GM23338 (cell line): ENCODE measurements around the gene NDE1. TPM values are rescaled to one million over a fixed set of nuclear protein-coding genes. Genes with fewer than 3 reads are reported as not detected.

Experiments used
- ATAC-seq: fragments of 200-7000 bp; cut with Tn5 transposase; 3 replicates; pipeline ENCODE4 v1.9.1; 2020
- DNase-seq: peaks from one replicate; pipeline ENCODE4 v3.0.0-alpha.2; 2015; ENCODE audit warnings: low spot score
- H2AFZ ChIP-seq: fragments of 200-600 bp; sonication (generic); 2 replicates; pipeline ENCODE4 v1.8.0; 2016; ENCODE audit warnings: antibody characterized with exemption, mild to moderate bottlenecking, moderate library complexity
- H3F3A ChIP-seq: fragments of 200-600 bp; sonication (generic); replicated peaks from 2 replicates; pipeline ENCODE4 v1.8.0; 2017; ENCODE audit warnings: antibody characterized with exemption, mixed run types, low read depth
- H3K27ac ChIP-seq: fragments of 200-600 bp; sonication (generic); 2 replicates; pipeline ENCODE4 v1.6.1; 2016; ENCODE audit warnings: low read depth
- H3K27me3 ChIP-seq: fragments of 200-600 bp; sonication (generic); 2 replicates; pipeline ENCODE4 v1.8.0; 2016; ENCODE audit warnings: mild to moderate bottlenecking, mixed run types, moderate library complexity; ENCODE audit not compliant: insufficient read depth
- H3K36me3 ChIP-seq: fragments of 200-600 bp; sonication (generic); 2 replicates; pipeline ENCODE4 v1.8.0; 2016; ENCODE audit warnings: mild to moderate bottlenecking; ENCODE audit not compliant: insufficient read depth
- H3K4me1 ChIP-seq: fragments of 200-600 bp; sonication (generic); 2 replicates; pipeline ENCODE4 v1.8.0; 2016; ENCODE audit warnings: mild to moderate bottlenecking, moderate library complexity; ENCODE audit not compliant: insufficient read depth
- H3K4me2 ChIP-seq: fragments of 200-600 bp; sonication (generic); 2 replicates; pipeline ENCODE4 v1.7.1; 2017; ENCODE audit warnings: mixed run types
- H3K4me3 ChIP-seq: fragments of 200-600 bp; sonication (generic); 2 replicates; pipeline ENCODE4 v1.6.1; 2016; ENCODE audit warnings: mixed run types
- H3K79me2 ChIP-seq: fragments of 200-600 bp; sonication (generic); replicated peaks from 2 replicates; pipeline ENCODE4 v1.8.0; 2017; ENCODE audit warnings: mild to moderate bottlenecking; ENCODE audit not compliant: insufficient read depth
- H3K9me2 ChIP-seq: fragments of 200-600 bp; sonication (generic); 2 replicates; pipeline ENCODE4 v1.8.0; 2017; ENCODE audit not compliant: insufficient read depth
- H4K20me1 ChIP-seq: fragments of 200-600 bp; sonication (generic); replicated peaks from 2 replicates; pipeline ENCODE4 v1.8.0; 2017; ENCODE audit warnings: mild to moderate bottlenecking; ENCODE audit not compliant: insufficient read depth
- H3K27ac Mint-ChIP-seq: 2 replicates; pipeline ENCODE4 v1.8.0; 2020; ENCODE audit warnings: inconsistent platforms, mild to moderate bottlenecking, moderate library complexity, mixed read lengths
- H3K27me3 Mint-ChIP-seq: 3 replicates; pipeline ENCODE4 v1.8.0; 2022; ENCODE audit warnings: low read depth, mild to moderate bottlenecking, moderate library complexity, mixed read lengths, inconsistent platforms; ENCODE audit not compliant: insufficient read depth, poor library complexity
- H3K36me3 Mint-ChIP-seq: 3 replicates; pipeline ENCODE4 v1.8.0; 2021; ENCODE audit warnings: low read depth, mild to moderate bottlenecking, inconsistent platforms, moderate library complexity, mixed read lengths
- H3K4me1 Mint-ChIP-seq: 3 replicates; pipeline ENCODE4 v1.8.0; 2020; ENCODE audit warnings: mild to moderate bottlenecking, inconsistent platforms, mixed read lengths
- H3K4me3 Mint-ChIP-seq: 3 replicates; pipeline ENCODE4 v1.8.0; 2021; ENCODE audit warnings: moderate library complexity, mild to moderate bottlenecking, inconsistent platforms, mixed read lengths
- H3K9me3 Mint-ChIP-seq: 3 replicates; pipeline ENCODE4 v1.8.0; 2020; ENCODE audit warnings: moderate library complexity, mild to moderate bottlenecking, inconsistent platforms, mixed read lengths
- CREB1 ChIP-seq: fragments of 250-450 bp; sonication (Bioruptor Pico); IDR thresholded peaks from 2 replicates; pipeline ENCODE4 v1.5.0; 2020; ENCODE audit warnings: low read depth, mild to moderate bottlenecking, moderate library complexity
- CTCF ChIP-seq, 2 experiments: fragments of 200-600 bp in 1 of 2; sonication (generic) in 1 of 2; conservative IDR thresholded peaks; 2 replicates each; pipeline versions ENCODE4 v1.5.1 to v1.6.1; 2016 to 2017; ENCODE audit warnings: antibody characterized with exemption in 2 of 2, low read depth in 2 of 2, mild to moderate bottlenecking in 2 of 2, moderate library complexity in 1 of 2
- ETS1 ChIP-seq: IDR thresholded peaks from 2 replicates; pipeline ENCODE4 v1.6.1; 2016; ENCODE audit warnings: antibody characterized with exemption
- EZH2 ChIP-seq: fragments of 200-600 bp; sonication (generic); IDR thresholded peaks from one replicate; pipeline ENCODE4 v1.8.0; 2017; ENCODE audit warnings: antibody characterized with exemption, mild to moderate bottlenecking, low read depth; ENCODE audit not compliant: unreplicated experiment
- EZH2phosphoT487 ChIP-seq: fragments of 200-600 bp; sonication (generic); IDR thresholded peaks from one replicate; pipeline ENCODE4 v1.8.1; 2018; ENCODE audit warnings: antibody characterized with exemption; ENCODE audit not compliant: unreplicated experiment
- JUNB ChIP-seq: IDR thresholded peaks from one replicate; pipeline ENCODE4 v1.6.1; 2016; ENCODE audit warnings: antibody characterized with exemption; ENCODE audit not compliant: unreplicated experiment
- NANOG ChIP-seq: IDR thresholded peaks from 2 replicates; pipeline ENCODE4 v1.6.1; 2016; ENCODE audit warnings: antibody characterized with exemption, borderline replicate concordance
- POLR2AphosphoS5 ChIP-seq: IDR thresholded peaks from 2 replicates; pipeline ENCODE4 v1.6.1; 2016; ENCODE audit warnings: antibody characterized with exemption, low read depth
- REST ChIP-seq: IDR thresholded peaks from one replicate; pipeline ENCODE4 v1.6.1; 2018; ENCODE audit warnings: antibody characterized with exemption; ENCODE audit not compliant: unreplicated experiment
- STAT1 ChIP-seq: IDR thresholded peaks from one replicate; pipeline ENCODE4 v1.6.1; 2016; ENCODE audit warnings: antibody characterized with exemption; ENCODE audit not compliant: unreplicated experiment
- ZNF114 ChIP-seq: fragments of 250-450 bp; sonication (Bioruptor Pico); IDR thresholded peaks from 2 replicates; pipeline ENCODE4 v1.5.0; 2020; ENCODE audit warnings: mild to moderate bottlenecking, moderate library complexity
- ZNF331 ChIP-seq: fragments of 250-450 bp; sonication (Bioruptor Pico); IDR thresholded peaks from 2 replicates; pipeline ENCODE4 v1.5.0; 2020; ENCODE audit warnings: low read depth, mild to moderate bottlenecking, moderate library complexity
- ZNF462 ChIP-seq: fragments of 250-450 bp; sonication (Bioruptor Pico); IDR thresholded peaks from 2 replicates; pipeline ENCODE4 v1.5.0; 2020; ENCODE audit warnings: mild to moderate bottlenecking, moderate library complexity
- polyA plus RNA-seq: library from polyadenylated mRNA; unstranded; fragments of >200 nt; fragmentation: Nextera tagmentation; extraction: Ambion mirVana; gene quantifications from 2 replicates; pipeline ENCODE4 v1.2.1, GENCODE V29; 2016
- total RNA-seq: library from RNA; depleted of rRNA; stranded (reverse); fragments of >200 nt; shearing (Covaris generic); gene quantifications from 2 replicates; pipeline ENCODE4 v1.2.3, GENCODE V29; 2014

NDE1 gene
- total and polyA plus RNA-seq, 2 experiments from 2014 or later = 13.0 to 22.9 TPM

GRCh38 chr16:15691046-15691445, 41.0 kb downstream of the NDE1 start:
- Histone ChIP-seq H3K4me1 (no peaks in the 10 kb centered on the region), H3K27ac (no peak overlapping the region), H3K79me2 (no peaks in the 10 kb centered on the region), H3K27me3 (no peaks in the 10 kb centered on the region), H3K9me2 (no peaks in the 10 kb centered on the region), H3K36me3 (peaks cover 3% of the 10 kb centered on the region; the same call in 1 of the 2 replicates), H3K4me2 (no peak overlapping the region), H3K4me3 (no peak overlapping the region), H3F3A (no peaks in the 10 kb centered on the region), H4K20me1 (0 out of 2 replicates have a peak, but pooled peaks cover 3% of the 10 kb centered on the region), H2AFZ (no peak overlapping the region)
- no peak overlapping the region for H3K4me3 Mint-ChIP-seq
- H3K9me3 Mint-ChIP-seq = no peaks in the 10 kb centered on the region
- no peak overlapping the region for H3K27ac Mint-ChIP-seq
- DNase-seq (no peak), ATAC-seq (no peak)
- no peaks in the 10 kb centered on the region for H3K4me1 Mint-ChIP-seq
- H3K27me3 Mint-ChIP-seq = no peaks in the 10 kb centered on the region
- peaks cover 48% of the 10 kb centered on the region for H3K36me3 Mint-ChIP-seq
- TF ChIP-seq ZNF462 (CRISPR knock-in tag) = no peak
- no peak for TF ChIP-seq ZNF331 (CRISPR knock-in tag)
- TF ChIP-seq REST = no peak
- TF ChIP-seq ETS1 = no peak
- TF ChIP-seq NANOG = no peak
- no peak for TF ChIP-seq POLR2AphosphoS5
- no peak for TF ChIP-seq CREB1 (CRISPR knock-in tag)
- TF ChIP-seq CTCF (conservative IDR thresholded peaks at IDR 0.05; ENCODE audit: low read depth in 2 of 2) = no peak
- TF ChIP-seq ZNF114 (CRISPR knock-in tag) = no peak
- TF ChIP-seq EZH2 = no peak
- no peak for TF ChIP-seq EZH2phosphoT487
- no peak for TF ChIP-seq JUNB
- no peak for TF ChIP-seq STAT1
